Skeletal muscle cell (primary cell): ENCODE measurements around the gene MICAL2.

ENCODE experiments used
- DNase-seq: peaks from one replicate; pipeline ENCODE4 v3.0.0-alpha.2; 2010; ENCODE audit warnings: low read depth
- H3K4me3 ChIP-seq: 2 replicates; pipeline ENCODE4 v1.5.1; 2011; ENCODE audit warnings: low read depth, mild to moderate bottlenecking, control low read depth, low read length, moderate library complexity

Gene MICAL2

DNA sequence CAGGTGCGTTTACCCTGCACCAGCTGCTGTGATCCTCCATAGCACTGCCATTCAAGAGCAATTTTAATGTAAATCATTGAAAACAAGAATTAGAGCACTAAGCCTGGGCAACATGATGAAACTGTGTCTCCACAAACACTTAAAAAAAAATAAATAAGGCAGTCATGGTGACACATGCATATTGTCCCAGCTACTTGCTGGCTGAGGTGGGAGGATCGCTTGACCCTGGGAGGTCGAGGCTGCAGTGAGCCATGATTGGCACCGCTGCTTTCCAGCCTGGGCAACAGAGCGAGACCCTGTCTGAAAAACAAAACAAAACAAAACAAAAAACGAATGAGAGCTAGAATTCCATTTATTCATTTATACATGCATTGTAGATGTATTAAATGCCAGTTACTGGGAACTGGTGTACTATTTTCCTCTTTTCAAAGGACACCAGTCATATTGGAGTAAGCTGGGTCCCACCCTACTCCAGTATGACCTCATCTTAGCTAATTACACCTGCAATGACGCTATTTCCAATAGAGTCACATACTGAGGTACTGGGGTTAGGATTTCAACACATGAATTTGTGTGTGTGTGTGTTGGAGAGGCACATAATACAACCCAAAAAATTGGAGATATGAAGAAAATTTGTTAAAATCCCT is 101.9 kb downstream of the MICAL2 start:
- DNase-seq, result no peak
- no peak overlapping the region for H3K4me3 ChIP-seq

DNA sequence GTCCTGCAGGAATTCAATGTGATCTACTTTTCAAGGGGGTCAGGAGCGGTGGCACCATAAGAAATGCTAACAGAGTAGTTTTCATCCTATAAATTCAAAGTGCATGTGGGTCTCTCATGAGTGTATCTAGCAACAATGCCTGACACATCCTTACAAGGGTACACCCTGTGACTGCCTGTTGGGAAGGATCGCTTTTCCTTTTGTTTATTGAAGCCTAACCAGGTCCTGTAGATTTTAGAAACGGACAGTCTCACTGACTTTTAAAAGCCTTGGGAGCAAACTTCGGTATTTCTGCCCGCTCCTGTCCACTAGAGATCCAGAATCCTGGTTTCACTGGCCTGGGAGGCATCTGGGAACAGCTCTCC is 102.4 kb downstream of the MICAL2 start:
- no peak for DNase-seq
- no peak overlapping the region for H3K4me3 ChIP-seq

DNA sequence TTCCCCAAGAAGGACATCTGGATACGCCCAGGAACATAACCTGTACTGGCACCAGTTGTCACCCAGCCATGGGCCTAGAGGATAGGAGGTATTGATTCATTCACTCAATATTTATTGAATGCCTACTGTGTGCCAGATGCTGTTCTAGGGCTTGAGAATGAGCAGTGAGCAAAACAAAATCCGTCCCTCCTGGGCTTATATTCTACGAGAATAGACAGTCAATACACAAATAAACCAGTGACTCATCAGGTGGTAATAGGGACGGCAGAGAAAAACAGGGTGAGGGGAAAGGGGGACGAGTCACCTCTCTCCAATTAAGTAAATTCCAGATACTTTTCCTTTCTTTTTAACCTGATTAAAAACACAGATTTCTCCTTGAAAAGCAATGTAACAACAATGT is 103.5 kb downstream of the MICAL2 start:
- DNase-seq, result no peak
- no peak overlapping the region for H3K4me3 ChIP-seq

DNA sequence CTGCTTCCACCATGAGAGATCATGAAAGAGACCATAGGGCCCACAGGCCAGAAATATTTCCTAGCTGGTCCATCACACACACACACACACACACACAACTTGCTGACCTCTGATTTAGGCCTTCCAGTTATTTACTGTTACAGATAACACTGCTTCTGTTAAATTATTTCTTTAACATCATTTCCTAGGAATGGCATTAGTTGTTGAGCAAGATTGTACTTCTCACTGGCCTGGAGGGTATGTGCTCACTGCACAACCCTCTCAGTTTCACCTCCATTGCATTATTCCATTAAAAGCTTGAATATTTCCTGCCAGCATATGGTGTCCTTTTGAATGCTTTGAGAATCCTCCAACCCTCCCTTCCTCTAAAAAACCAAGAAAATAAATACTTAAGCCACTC is 104.4 kb downstream of the MICAL2 start:
- no peak for DNase-seq
- H3K4me3 ChIP-seq, result no peak overlapping the region

DNA sequence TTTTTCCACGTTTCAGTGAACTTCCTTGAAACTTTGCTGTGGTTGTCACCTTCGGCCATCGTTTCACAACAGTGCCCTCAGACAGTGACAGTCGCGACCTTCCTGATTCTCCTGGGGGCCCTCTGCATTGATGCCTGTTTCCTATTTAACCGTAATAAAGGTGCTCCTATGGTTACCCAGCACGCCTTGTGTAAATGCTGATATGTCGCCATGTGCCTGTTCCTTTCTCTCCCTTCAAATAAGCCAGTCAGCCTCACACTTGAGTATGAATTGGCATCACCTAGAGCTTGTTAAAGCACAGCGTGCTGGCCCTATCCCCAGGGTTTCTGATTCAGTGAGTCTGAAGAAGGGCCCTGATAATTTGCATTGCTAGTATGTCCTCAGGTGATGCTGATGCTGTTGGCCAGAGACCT is 104.8 kb downstream of the MICAL2 start:
- DNase-seq, result no peak
- no peak overlapping the region for H3K4me3 ChIP-seq

DNA sequence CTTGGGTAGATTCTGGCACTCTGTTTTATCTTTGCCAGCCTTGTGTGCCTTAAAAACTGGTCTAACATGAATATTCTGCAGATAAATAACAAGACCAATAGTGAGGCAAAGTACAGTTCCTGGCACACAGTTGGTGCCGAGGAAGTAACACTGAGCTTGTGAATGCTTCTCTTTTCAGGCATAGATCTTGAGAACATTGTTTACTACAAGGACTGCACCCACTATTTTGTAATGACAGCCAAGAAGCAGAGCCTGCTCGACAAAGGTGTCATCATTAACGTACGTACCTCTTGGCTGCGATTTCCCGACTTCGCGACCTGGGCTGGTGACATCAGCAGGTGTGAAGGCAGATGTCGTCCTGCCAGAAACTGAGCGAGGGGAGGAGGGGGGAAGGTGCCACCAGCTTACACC is 105.7 kb downstream of the MICAL2 start:
- H3K4me3 ChIP-seq, result no peak overlapping the region
- DNase-seq, result no peak

DNA sequence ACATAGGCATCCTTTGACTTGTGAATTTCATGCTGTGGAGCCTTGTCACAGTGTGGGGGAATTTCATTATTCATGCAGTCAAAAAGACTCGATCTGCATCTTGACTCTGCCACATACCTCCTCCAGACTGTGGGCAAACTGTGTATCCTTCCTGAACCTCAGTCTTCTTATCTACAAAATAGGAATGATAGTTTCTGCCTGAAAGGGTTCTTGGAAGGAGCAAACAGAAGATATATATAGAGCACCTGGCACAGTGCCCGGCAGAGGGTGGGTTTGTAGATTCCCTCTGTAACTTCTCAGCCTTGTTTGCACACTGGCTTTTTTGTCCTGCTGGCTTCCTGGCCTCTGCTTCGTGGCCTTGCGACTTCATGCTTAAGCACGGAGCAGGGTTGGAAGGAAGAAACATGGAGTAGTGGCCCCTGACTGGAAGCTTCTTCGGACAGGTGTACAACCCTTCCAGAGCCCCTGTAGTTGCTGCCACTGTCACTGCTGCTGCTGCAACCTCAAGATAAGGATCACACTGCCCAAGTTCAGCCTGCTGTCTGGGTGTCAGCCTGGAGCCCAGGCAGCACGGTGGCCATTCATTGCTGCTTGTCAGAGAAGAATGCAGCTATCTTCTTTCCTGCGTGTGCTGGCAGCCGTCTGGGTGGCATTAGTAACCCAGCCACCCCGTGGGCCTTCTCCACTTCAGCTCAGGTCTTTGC is 106.4 kb downstream of the MICAL2 start:
- H3K4me3 ChIP-seq, result no peak overlapping the region
- DNase-seq, result no peak

DNA sequence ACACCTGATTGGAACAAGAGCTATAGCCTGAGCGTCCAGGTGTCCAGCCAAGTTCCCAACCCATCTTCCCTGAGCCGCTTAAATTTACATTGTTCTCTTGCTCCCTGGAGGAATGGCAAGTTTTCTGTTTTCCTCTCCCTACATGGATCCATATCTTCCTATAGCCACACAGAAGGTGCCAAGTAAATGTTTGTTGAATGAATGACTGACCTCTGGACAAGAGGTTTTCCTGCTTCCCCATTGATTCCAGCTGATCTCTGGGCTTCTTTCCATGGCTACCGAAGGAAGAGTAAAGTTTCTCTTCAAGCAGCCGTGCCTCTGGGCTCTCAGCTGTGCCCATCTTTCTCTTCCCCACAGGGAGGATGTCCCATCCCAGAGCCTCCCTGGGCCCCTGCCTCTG is 107.5 kb downstream of the MICAL2 start:
- no peak for DNase-seq
- H3K4me3 ChIP-seq, result no peak overlapping the region

DNA sequence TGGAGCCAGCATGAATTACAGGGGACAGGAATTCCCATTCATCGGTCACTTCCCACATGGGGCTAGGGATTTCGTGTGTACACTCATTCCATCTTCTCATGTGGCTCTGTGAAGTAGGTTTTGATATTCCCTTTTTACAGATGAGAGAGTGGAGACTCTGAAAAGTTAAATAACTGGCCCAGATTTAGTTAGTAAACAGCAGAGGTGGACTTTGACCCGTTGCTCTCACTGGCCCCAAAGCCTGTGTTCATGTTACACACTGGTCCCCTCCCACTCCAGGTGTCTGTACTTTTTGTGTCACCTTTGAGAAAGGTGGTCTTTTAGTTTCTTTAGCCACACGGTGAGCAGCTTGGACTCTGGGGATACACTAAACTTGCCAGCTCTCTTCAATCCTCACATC is 108.5 kb downstream of the MICAL2 start:
- no peak for DNase-seq

DNA sequence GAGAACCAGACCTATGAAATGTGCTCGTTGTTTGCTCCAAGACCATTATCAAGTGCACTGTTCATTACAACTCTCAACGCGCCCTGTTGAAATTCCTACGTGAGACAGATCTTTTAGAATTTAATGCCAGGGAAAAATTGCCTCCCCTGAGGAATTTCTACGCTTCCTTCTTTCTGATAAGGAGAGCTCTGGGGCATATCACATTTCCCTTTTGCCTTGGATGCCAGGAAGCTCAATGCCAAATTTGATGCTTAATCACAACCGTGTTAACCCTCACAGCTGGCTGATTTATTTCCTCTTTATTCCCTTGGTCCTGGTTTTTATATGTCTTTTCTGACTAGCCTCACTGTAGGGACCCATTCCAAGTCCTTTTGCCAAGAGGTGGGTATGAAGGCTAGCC is 109.4 kb downstream of the MICAL2 start:
- DNase-seq, result no peak
- no peak overlapping the region for H3K4me3 ChIP-seq

More for the DNA sequence above, 108.5 kb downstream of the MICAL2 start:
- H3K4me3 ChIP-seq, result no peak overlapping the region

DNA sequence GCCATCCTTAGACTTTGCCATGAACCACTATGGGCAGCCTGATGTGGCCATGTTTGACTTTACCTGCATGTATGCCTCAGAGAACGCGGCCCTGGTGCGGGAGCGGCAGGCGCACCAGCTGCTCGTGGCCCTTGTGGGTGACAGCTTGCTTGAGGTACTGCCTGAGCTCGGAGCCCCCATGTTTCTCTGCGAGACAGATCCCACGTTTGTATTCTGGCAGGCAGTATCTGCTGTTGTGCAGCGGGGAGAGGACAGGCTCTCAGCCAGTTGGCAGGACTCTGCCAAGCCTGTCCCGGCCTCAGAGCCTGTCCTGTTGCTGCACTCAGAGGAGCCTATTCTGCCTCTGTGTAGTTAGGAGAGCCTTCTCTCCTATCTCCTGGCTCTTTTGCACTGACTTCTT is 109.9 kb downstream of the MICAL2 start:
- no peak overlapping the region for H3K4me3 ChIP-seq
- no peak for DNase-seq

DNA sequence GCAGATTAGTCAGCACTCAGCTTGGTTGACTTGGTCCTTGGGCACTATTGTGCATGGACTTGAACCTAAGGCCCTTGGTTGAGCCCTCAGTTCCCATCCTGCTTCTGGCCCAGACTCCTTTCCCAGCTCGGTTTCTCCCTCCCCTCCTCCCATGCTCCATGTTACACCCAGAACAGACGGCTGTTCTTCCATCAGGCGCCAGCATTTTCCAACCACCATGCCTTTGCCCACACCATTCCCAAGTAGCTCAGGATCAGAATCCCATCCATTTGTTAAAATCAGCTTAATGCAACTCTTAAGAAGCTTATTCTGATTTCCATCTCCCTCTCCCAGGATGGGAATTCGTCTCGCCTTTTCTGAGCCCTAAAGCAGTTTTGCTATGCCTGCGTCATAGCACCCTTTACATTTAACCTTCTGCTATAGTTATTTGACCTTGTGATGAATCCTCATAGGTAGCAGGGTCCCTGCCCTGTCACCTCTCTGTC is 110.7 kb downstream of the MICAL2 start:
- H3K4me3 ChIP-seq, result no peak overlapping the region
- DNase-seq, result no peak

DNA sequence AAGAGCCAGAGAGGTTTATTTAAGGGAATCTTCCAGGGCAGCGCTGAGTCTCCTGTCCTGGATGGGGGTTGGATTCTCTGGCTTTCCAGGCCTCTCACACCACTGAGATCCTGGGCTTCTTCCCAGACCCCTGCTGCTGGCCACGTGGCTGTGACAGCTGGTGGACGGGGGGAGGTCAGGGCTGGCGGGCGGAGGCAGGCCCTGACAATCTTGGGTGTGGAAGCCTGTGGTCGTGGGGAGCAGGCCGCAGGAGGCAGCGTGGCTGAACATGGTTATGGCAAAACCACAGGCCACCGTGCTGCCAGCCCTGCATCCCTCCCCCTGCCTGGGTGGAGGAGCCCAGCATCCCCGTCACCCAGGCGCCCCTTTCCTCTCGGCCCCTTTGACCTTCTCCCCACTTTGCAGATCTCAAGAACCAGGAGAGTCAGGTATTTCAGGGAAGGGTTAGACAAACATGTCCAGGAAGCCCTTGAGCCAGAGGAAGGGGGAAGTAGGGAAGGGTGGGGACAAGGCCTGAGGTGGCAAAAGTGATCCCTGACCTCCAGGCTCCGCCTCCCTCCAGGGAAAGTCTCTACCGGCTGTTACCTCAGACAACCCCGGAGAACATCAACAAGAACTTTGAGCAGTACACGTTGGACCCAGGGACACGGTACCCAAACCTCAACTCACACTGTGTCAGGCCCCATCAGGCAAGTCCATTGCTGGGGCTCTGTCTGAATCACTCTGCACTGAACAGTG is 111.8 kb downstream of the MICAL2 start:
- no peak overlapping the region for H3K4me3 ChIP-seq
- no peak for DNase-seq

DNA sequence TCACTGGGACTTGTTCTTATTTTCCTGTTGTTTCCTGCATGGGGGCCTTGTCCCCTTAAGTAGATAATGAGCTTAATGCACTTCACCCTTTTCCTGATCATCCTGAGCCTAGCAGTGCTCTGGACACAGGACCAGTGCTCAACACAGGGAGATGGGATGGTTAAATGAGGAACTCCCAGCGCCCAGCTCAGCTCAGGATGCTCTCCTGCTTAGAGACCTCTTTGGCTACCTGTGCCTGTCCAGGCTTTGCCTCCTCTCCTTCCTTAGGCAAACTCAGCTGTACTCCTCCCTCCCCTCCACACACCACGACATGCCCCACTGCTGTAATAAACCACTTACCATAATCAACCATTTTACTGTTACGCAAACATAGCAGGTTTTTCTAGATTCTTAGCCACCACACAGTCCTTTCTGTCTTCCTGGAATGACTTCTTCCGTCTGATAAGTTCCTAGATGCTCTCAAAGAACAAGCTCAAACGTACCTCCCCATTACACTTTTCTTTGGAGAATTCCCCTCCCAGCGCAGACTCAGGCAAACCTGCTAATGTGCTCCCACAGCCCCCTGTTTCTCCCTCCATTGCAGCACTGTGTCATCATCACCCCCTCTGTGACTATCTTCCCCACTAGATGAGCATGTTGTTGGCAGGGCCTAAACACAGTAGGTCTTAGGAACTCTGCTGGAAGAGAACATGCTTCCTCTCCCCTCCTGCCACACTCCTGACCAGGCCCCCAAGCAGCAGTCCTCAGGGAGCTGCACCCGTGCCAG is 113.6 kb downstream of the MICAL2 start:
- H3K4me3 ChIP-seq, result no peak overlapping the region
- no peak for DNase-seq

DNA sequence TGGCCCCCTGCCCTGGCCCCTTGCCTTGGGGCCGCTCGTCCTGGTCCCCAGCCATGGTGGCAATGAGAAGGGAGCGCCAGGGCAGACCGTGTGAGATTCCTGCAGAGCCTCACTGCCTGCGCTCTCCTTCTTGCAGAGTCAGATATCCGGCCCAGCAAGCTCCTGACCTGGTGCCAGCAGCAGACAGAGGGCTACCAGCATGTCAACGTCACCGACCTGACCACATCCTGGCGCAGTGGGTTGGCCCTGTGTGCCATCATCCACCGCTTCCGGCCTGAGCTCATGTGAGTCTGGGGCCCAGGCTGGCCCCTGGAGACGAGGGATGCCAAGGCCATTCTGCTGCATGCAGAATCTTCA is 114.1 kb downstream of the MICAL2 start:
- peak; percentile 76 for DNase-seq
- no peak overlapping the region for H3K4me3 ChIP-seq

DNA sequence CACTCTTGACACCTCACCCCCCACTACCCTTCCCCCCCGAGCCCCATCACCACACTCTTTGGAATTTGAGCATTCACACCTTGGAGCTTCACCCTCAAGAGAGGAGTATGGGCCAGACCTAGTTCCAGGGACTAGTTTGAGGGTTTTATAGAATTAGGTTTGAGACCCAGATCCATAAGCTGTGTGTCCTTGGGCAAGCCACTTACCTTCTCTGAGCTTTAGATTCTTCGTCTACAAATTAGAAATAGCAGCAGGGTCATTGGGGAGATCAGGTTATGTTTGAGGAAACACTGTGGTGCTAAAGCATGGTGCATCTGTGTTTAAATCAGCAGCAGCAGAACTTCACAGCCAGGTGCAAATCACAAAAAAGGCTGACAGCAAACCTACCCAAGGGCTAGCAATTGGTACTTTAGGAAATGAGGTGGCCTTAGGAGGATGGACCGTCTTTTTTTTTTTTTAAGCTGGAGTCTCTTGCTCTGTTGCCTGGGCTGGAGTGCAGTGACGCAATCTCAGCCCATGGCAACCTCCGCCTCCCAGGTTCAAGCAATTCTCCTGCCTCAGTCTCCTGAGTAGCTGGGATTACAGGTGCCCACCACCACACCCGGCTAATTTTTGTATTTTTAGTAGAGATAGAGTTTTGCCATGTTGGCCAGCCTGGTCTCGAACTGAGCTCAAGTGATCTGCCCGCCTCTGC is 114.8 kb downstream of the MICAL2 start:
- DNase-seq, result no peak
- no peak overlapping the region for H3K4me3 ChIP-seq

DNA sequence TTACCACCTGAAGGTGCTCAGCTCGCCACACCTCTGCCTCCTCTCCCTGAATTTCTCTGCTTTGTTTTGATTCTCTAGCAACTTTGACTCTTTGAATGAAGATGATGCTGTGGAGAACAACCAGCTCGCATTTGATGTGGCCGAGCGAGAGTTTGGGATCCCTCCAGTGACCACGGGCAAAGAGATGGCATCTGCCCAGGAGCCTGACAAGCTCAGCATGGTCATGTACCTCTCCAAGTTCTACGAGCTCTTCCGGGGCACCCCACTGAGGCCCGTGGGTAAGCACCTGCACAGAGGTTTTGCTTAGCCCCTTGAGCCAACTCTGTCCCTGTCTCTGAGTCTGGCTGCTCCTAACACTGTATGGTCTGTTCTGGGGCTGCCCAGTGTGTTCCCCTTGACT is 115.7 kb downstream of the MICAL2 start:
- DNase-seq, result no peak
- no peak overlapping the region for H3K4me3 ChIP-seq

DNA sequence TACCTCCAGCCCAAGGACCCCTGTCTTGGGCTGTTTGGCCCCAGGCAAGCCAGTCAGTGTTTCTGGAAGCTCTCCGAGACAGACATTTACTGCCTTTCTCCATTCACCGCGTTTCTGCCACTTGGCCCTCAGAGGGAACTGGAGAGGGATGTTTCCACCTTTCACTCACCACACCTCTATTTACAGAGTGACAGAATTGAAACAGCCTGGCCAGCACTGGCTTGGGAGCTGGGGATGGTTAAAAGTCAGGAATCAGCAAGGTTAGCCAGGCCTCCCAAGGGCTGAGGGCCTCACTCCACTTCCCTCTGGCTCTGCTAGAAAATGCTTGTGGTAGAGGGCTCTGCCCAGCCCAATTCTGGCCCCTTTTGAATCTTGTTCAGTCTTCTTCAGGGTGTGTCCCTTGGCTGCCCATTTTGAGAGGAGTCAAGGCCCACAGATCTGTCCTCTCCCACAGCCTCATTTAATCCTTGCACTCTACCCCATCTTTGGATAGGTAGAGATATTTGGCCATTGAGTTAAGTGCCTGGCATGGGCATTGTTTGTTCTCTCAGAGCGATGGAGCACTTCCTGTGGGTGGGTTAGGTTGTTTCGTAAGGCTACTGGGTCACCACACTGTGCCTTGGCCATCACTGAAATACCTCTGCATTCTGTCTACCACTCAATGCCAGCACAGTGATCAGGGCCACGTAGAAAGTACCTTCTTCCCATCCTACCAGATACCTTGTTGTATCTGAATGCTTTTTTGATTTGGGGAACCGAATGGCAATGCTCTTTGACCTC is 119.2 kb downstream of the MICAL2 start:
- H3K4me3 ChIP-seq, result no peak overlapping the region
- DNase-seq, result no peak

DNA sequence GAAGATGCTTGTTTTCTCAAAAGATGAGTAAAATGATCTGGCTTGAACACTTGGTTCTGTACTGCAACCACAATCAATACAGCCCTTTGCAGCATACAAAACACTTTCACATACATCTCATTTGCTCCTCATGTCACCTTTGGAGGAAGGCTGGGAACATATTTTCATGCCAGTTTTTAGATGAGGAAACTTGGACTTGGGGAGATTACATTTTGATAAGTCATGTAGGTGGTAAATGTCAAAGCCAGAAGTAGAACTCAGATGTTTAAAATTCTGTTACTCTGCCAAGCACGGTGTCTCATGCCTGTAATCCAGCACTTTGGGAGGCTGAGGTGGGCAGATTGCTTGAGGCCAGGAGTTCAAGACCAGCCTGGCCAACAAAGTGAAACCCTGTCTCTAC is 121.8 kb downstream of the MICAL2 start:
- no peak for DNase-seq
- H3K4me3 ChIP-seq, result no peak overlapping the region
